ENCODE data around the gene EDA2R. TPM values are rescaled to one million over a fixed set of nuclear protein-coding genes. Genes with fewer than 3 reads are reported as not detected.

EDA2R gene
- not detected in 2 replicates for total RNA-seq (2011; cell fraction: chromatin; rRNA removed; ENCODE audit: low replicate concordance)
- total RNA-seq (2011; cell fraction: nucleolus; rRNA removed): not detected in 2 replicates
- not detected in 2 replicates for total RNA-seq (2011; cell fraction: nucleoplasm; rRNA removed)
- not detected in 2 replicates for total RNA-seq (2014; rRNA removed)
- total RNA-seq (2014; rRNA removed; fragmentation: Illumina TruSeq; extraction: Trizol): 0.04 TPM in 1 of 2 replicates, not detected in the other
- total RNA-seq (2015; rRNA removed; fragmentation: Illumina TruSeq; extraction: Trizol): not detected in 2 replicates
- total RNA-seq (2021): not detected in 2 replicates
- polyA plus RNA-seq (2011; rRNA removed): 0.06 TPM in 1 of 2 replicates, not detected in the other
- polyA plus RNA-seq (2011; cell fraction: cytosol; rRNA removed): 0.01 TPM in 2 replicates
- not detected in 2 replicates for polyA plus RNA-seq (2011; cell fraction: nucleus; rRNA removed)
- 0.03 and 0.10 TPM in 2 replicates for polyA plus RNA-seq (2012)
- not detected in 2 replicates for polyA plus RNA-seq (2014; fragmentation: Illumina TruSeq; extraction: Trizol)
- under 1 TPM in 1 of 2 experiments, not detected in 1; 0.03 TPM for polyA plus RNA-seq (2014; fragmentation: Nextera tagmentation; extraction: Ambion mirVana)
- 0.08 TPM in 1 of 2 replicates, not detected in the other for polyA plus RNA-seq (2014; rRNA removed)
- not detected in 2 replicates for polyA minus RNA-seq (2011; rRNA and poly(A)+ RNA removed)
- not detected in 2 replicates for polyA minus RNA-seq (2011; cell fraction: cytosol; rRNA and poly(A)+ RNA removed)
- polyA minus RNA-seq (2011; cell fraction: nucleus; rRNA and poly(A)+ RNA removed): not detected in 2 replicates
- percentile 11 among the genes with signal in this experiment for Bru-seq, nascent RNA
- BruChase-seq, experiment 1, labeled RNA remaining after a 2-hour chase: percentile 17 among the genes with signal in this experiment
- BruChase-seq, experiment 2, labeled RNA remaining after a 6-hour chase: percentile 12 among the genes with signal in this experiment
- long read RNA-seq, experiment 1: 0 reads
- long read RNA-seq, experiment 2: 0 reads
- long read RNA-seq, experiment 3: 0 reads

GRCh38 chrX:66638591-66639500 lies at the start of gene EDA2R:
EDA2R (minus strand) TSS chrX:66639078; CDS start chrX:66616020, 23,058 bp downstream.
- no peak within 1 kb of the TSS for H2AFZ ChIP-seq (ENCODE audit: low read depth, low read length)
- in situ Hi-C loops (cut with MboI): no loop called here
- H3K9me3 ChIP-seq (replicated peaks; ENCODE audit: control insufficient read depth, insufficient read depth, low read depth, low read length): no peaks in the 10 kb centered on the region
- H3K27ac ChIP-seq (ENCODE audit: extremely low read depth, low read depth, low read length): no peak within 1 kb of the TSS
- no peaks in the 10 kb centered on the region for H3K36me3 ChIP-seq (ENCODE audit: control insufficient read depth, insufficient read depth, low read length)
- H3K4me1 ChIP-seq (replicated peaks in 1 of 2; ENCODE audit: control insufficient read depth in 2 of 2, insufficient read depth in 2 of 2, low read length in 2 of 2): no peaks in the 10 kb centered on the region
- 15% methylated on average over 20 of the region's 32 CpGs for WGBS (ENCODE audit: insufficient coverage, low coverage, missing lambda C conversion rate)
- ChIA-PET POLR2A (no interaction called here), CTCF (ENCODE audit: low intra/inter-chr PET ratio) (no interaction called here)
- H3K79me2 ChIP-seq (ENCODE audit: control insufficient read depth, insufficient read depth, low read length): no peaks in the 10 kb centered on the region
- TF ChIP-seq ZNF431 (CRISPR knock-in tag; IDR thresholded peaks at IDR 0.05) (no peak), RBM34 (IDR thresholded peaks at IDR 0.05; ENCODE audit: borderline replicate concordance, insufficient read depth, low read length) (no peak), HSF4 (CRISPR knock-in tag; IDR thresholded peaks at IDR 0.05; ENCODE audit: borderline replicate concordance) (no peak), HDGF (IDR thresholded peaks at IDR 0.05) (no peak), HNRNPH1 (optimal IDR thresholded peaks at IDR 0.05; ENCODE audit: low read depth, low read length) (no peak), ZNF830 (CRISPR knock-in tag; IDR thresholded peaks at IDR 0.05) (no peak), FOXP1 (CRISPR knock-in tag; IDR thresholded peaks at IDR 0.05) (no peak)
- no peaks in the 10 kb centered on the region for H4K20me1 ChIP-seq (replicated peaks; ENCODE audit: control insufficient read depth, insufficient read depth, low read length)
- BruUV-seq (replicated peaks): no TSS peak
- peak; percentile 68 for ATAC-seq
- no peak for FAIRE-seq
- no peak for DNase-seq (ENCODE audit: extremely low read depth in 1 of 4, low spot score in 3 of 4)
- H3K4me2 ChIP-seq (ENCODE audit: insufficient read depth, low read length): no peak within 1 kb of the TSS; the same call in 1 of the 2 replicates
- H3K27me3 ChIP-seq (ENCODE audit: control insufficient read depth in 2 of 2, insufficient read depth in 2 of 2, low read length in 2 of 2): no peaks in the 10 kb centered on the region
- no peaks in the 10 kb centered on the region for H3K9me1 ChIP-seq (ENCODE audit: control insufficient read depth, insufficient read depth, low read length)
- no peak within 1 kb of the TSS for H3K9ac ChIP-seq (ENCODE audit: insufficient read depth in 1 of 2, low read depth in 2 of 2, low read length in 2 of 2)
- H3K4me3 ChIP-seq: no peak within 1 kb of the TSS
- intact Hi-C loops (cut with micrococcal nuclease): no loop called here
